Body of pancreas (tissue), 4 donors: ENCODE results near the gene GPD1L.

ENCODE experiments used
- CTCF ChIP-seq, 7 experiments: fragments of 450-650 bp in 4 of 7; fragments of 200-600 bp in 3 of 7; sonication (generic) in 3 of 7; IDR thresholded peaks; one replicate each; pipeline ENCODE4 v1.5.1; 2016 to 2019; ENCODE audit warnings: antibody characterized with exemption in 7 of 7
- POLR2A ChIP-seq, 3 donors: fragments of 450-650 bp; IDR thresholded peaks; one replicate each; pipeline ENCODE4 v1.6.1; 2016; ENCODE audit warnings: antibody characterized with exemption in 3 of 3, mild to moderate bottlenecking in 2 of 3

- TF ChIP-seq POLR2A (IDR thresholded peaks at IDR 0.05) = no peak
- TF ChIP-seq CTCF (IDR thresholded peaks at IDR 0.05) = no peak
Observed at GRCh38 chr3:32125012-32125411, 18.6 kb downstream of the GPD1L start.
